GM20431 (cell line): Measurements from ENCODE around the gene KLHL24.
"Not testable (repeated sequence)": the region's sequence is repeated elsewhere in the genome, so short reads cannot be mapped to it uniquely, and the experiment has no call there.

ENCODE experiments used
- in situ Hi-C: fragments of 300-500 bp; cut with MseI, MboI; formaldehyde crosslinking; loops from one replicate; pipeline ENCODE4 v1.15.0; 2020; ENCODE audit warnings: low sequenced_read_pairs; ENCODE audit not compliant: unreplicated experiment

The KLHL24 gene, protein sequence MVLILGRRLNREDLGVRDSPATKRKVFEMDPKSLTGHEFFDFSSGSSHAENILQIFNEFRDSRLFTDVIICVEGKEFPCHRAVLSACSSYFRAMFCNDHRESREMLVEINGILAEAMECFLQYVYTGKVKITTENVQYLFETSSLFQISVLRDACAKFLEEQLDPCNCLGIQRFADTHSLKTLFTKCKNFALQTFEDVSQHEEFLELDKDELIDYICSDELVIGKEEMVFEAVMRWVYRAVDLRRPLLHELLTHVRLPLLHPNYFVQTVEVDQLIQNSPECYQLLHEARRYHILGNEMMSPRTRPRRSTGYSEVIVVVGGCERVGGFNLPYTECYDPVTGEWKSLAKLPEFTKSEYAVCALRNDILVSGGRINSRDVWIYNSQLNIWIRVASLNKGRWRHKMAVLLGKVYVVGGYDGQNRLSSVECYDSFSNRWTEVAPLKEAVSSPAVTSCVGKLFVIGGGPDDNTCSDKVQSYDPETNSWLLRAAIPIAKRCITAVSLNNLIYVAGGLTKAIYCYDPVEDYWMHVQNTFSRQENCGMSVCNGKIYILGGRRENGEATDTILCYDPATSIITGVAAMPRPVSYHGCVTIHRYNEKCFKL

GRCh38 chr3:183635431-183636220 lies at the start of gene KLHL24:
TSS of gene KLHL24 (plus strand) at chr3:183635623. CDS start at chr3:183650357, 14,734 bp downstream.
- in situ Hi-C loops: no loop called here

DNA sequence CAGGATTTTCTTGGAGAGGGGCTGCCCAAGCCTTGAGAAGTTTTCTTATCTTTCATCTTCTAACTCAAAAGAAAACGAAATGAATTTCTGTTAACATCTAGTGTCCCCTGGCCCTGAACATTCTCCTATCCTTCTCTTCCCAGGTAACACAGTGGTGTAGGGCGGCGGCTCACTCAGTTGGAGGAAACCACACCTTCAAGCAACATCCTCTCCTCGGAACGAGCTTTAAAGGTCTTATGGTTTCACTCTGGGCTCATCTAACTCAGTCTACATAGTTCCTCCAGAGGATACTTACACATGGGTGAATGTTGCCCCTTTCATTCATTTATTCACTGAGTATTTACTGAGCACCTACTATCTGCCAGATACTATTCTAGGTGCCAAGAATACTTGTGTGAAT lies 48.9 kb upstream of the KLHL24 start:
- in situ Hi-C loops: no loop called here

- in situ Hi-C loops: no loop called here
Measured at GRCh38 chr3:183587336-183587735, 48.1 kb upstream of the KLHL24 start.

GRCh38 chr3:183590442-183590841 lies 45.0 kb upstream of the KLHL24 start:
- in situ Hi-C loops: no loop called here

DNA sequence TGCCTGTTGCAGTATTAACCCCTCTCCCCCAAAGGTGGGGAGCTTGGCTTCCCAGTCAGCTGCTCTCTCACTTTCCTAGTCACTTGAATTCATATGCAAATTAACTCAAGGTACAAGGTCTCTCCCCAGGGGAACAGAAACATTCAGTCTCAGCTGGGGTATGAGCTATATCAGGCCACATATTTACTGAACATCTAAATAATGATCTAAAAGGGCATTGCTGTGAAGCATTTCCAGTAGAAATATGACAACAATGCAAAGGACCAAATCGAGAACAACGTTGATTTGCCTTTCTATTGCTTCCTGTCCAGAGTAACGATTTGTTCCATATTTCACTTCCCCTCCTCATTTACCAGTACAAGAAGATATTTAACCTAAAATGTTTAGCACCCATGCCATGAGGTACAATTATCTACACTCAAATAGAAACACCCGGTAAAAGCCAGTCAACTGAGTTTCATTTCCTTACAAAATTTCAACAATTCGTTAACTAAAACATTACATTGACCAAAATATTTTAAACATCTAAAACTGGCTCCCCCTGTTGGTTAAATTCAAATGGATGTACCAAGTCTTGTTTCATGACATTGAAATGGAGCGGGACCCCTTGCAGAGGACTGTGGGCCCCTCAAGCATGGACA lies 43.4 kb upstream of the KLHL24 start:
- in situ Hi-C loops: no loop called here

DNA sequence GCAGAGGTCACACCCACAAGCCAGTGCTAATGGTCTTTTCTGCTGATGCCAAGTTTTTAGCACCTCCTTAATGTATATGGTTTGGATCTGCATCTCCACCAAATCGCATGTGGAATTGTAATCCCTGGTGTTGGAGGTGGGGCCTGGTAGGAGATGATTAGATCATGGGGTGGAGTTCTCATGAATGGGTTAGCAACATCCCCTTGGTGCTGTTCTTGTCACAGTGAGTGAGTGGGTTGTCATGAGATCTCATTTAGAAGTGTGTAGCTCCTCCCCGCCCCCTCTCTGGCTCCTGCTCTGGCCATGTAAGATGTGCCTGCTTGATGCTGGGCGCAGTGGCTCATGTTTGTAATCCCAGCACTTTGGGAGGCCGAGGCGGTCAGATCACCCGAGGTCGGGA lies 42.6 kb upstream of the KLHL24 start:
- in situ Hi-C loops: no loop called here

DNA sequence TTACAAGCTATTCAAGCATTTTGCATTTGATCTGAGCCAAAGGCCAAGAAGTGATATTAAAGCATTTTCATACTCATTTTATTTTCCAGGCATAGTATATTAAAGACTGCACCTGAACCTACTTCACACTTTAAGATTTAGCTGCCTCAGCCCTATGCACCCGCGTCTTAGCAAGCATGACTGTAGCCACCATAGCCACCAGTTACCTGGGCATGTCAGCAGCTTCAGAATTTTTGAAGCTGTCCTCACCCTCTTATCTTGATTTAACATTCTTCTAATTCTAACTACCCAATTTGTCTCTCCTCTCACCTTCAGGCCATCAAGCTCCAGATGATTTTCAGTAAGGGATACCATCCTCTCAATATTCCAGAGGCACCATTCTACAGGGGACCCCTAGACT lies 40.8 kb upstream of the KLHL24 start:
- in situ Hi-C loops: no loop called here

GRCh38 chr3:183597959-183598358 lies 37.5 kb upstream of the KLHL24 start:
- in situ Hi-C loops: no loop called here

DNA sequence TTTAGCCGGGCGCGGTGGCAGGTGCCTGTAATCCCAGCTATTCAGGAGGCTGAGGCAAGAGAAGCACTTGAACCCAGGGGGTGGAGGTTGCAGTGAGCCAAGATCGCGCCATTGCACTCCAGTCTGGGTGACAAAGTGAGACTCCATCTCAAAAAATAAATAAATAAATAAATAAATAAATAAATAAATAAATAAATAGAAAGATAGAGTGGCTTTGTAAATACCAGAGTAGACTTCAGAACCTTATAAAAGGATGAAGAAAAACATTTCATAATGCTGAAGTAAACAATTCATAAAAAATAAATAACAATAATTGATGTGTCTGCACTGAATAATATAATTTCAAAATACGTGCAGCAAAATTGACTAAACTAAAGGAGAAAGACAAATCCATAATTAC lies 24.1 kb upstream of the KLHL24 start:
- in situ Hi-C loops: not testable (repeated sequence)

DNA sequence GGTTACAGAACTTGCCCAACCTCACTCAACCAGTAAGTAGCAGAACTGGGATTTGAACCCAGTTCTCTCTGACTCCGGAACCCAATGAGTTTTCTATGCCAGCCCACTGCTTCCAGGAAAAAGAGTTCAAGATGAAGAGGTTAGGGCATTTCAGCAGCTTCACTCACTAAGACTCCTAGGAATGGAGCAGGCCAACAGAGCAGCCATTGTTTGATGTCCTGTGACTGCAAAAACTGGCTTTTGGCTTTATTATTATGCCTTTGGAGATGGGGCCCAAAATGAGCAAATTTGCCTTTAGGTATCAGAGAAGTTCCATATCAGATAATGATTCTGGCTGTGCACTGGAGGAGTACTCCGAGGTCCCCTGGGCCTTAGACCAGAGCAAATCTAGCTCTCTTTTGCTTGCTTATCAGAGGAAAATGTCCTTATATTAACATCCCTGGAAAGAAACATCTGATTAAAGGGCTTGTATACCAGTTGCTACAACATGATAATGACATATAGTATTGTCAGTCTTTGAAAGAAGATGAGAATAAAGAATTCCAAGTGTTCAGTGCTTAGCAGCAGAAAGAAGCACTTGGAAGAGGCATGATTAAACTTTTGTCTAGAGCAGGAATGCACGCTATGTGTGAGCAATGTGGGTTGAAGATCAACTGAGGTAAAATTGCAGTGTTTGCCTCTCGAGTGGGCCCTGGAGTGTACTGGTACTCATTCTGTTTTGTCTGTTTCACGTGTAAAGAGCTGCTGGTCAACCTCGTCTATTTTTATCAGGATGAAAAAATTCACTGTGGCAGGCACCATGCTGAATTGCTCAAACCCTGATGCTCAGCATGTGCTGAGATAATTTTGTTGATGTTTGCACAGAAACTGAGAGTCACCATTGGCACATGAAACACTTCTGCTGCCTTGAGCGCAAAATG lies 21.8 kb upstream of the KLHL24 start:
- in situ Hi-C loops: no loop called here

DNA sequence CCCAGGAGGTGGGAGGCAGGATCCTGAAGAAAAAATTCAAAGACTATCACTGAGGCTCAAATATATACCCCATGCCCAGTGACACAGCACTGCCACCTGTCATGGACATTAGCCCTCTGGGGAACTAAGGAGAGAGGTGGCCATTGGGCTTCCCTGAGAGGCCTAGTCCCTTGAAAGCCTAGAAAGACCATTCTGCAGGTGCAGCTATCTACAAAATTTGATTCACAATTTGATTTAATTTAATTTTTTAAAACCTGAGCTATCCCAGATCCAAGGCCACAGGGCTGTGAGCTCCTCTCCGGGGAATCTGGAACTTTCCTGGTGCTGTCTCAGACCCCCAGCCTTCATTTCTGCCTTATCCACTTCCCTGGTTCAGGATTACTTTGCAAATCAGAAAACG lies 16.9 kb upstream of the KLHL24 start:
- in situ Hi-C loops: no loop called here

GRCh38 chr3:183619010-183619409 lies 16.4 kb upstream of the KLHL24 start:
- in situ Hi-C loops: no loop called here

DNA sequence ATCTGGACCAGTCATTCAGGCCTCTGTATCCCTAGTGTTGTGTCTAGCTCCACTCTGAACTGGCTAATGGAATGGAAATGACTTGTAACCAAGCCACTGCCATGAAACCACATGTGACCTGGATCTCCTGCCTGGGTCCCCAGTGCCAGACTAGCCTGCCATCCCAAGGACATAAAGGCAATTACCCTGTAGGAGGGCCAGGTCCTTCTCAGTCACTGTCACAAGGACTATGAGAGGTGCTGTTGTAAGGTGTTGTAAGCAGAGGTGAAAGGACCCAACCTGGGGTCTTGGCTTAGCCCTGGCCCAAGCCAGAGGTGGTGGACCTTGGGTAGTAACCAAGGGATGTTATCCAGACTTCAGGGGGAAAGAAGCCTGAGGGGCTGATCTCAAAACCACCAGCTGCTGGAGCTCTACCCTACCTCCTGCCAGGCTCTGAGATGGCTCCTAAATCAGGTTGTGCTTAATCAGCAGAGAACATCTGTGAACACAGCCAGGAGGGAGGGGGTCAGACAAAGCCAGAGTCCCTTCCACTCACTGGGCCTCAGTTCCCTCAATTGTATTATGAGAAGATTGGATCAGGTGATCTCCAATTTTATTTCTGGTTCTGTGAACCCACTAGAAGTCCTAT lies 15.7 kb upstream of the KLHL24 start:
- in situ Hi-C loops: no loop called here

- in situ Hi-C loops: no loop called here
Measured at GRCh38 chr3:183620252-183620628, 15.2 kb upstream of the KLHL24 start.

DNA sequence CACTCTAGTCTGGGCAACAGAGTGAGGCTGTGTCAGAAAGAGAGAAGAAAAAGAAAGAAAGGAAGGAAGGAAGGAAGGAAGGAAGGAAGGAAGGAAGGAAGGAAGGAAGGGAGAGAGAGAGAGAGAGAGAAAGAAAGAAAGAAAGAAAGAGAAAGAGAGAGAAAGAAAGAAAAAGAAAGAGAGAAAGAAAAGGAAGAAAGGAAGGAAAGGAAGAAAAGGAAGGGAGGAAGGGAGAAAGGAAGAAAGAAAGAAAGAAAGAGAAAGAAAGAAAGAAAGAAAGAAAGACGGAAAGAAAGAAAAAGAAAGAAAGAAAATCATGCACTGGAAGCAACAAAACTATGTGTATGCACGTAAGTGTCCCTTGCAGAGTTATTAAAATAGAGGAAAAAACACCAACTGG lies 12.9 kb upstream of the KLHL24 start:
- in situ Hi-C loops: not testable (repeated sequence)

DNA sequence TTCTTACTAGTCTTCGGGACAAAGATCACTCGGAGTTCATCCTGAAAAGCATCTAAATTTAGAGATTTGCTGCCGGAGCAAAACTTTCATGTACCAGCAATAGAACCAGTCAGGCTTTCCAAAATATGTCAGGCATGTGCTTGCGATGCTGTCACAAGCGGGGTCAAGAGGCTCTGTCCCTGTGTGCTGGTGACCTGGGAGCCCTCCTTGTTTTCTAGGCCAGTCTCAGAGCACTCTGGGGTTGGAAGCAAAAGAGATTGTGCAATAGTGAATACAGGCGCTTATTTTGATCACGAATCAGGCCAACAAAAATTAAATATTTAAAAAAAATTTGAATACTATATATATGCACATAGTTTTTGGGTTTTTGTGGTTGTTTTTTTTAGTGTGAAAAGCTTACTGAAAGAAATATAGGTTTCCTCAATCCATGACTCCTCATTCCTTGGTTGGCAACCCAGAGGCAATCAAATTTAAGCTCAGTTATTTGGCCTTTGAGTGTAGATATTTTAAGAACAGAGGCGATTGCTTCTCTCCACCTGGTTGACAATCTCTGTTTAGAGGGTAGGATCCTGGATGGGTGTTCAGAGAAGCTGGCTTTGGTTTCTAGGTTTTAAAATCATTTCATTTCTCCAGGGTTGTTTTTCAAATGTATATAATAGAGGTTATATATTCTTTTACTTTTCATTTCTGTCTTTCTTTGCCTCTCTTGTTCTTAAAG lies 8.4 kb upstream of the KLHL24 start:
- in situ Hi-C loops: no loop called here

GRCh38 chr3:183629546-183630301 lies 5.7 kb upstream of the KLHL24 start:
- in situ Hi-C loops: no loop called here

- in situ Hi-C loops: no loop called here
Measured at GRCh38 chr3:183631715-183632114, 3.7 kb upstream of the KLHL24 start.
